H1 (cell line): ENCODE data around the gene FBP1. TPM values are rescaled to one million over a fixed set of nuclear protein-coding genes. Genes with fewer than 3 reads are reported as not detected.
A peak's percentile ranks its signal among the peaks of the same experiment; 100 is the strongest.

Experiments
- CTCF ChIA-PET: fragments of 300-600 bp; sonication (Branson Sonifier 250); formaldehyde crosslinking; loops from one replicate; lab custom pipeline; 2021; ENCODE audit not compliant: partially characterized antibody; lab: Charles Lee
- POLR2A ChIA-PET: fragments of 300-600 bp; sonication (Branson Sonifier 250); formaldehyde crosslinking; loops from one replicate; lab custom pipeline; 2021; ENCODE audit warnings: inconsistent platforms; ENCODE audit not compliant: partially characterized antibody; lab: Charles Lee
- DNase-seq, 2 experiments: peaks; one replicate each; pipeline versions ENCODE4 v3.0.0 to v3.0.0-alpha.2; 2010 to 2022; ENCODE audit warnings: low spot score in 2 of 2, low read depth in 1 of 2, mixed read lengths in 1 of 2
- FAIRE-seq: peaks from 2 replicates; lab custom pipeline; 2011; peaks lifted over from hg19 to GRCh38; lab: Jason Lieb, UNC
- H2AFZ ChIP-seq: 2 replicates; pipeline ENCODE4 v1.8.1; 2012; ENCODE audit warnings: low read length, inconsistent platforms
- H2AK5ac ChIP-seq: 2 replicates; pipeline ENCODE4 v1.6.1; 2013; ENCODE audit warnings: low read depth, low read length
- H2BK120ac ChIP-seq: replicated peaks from 2 replicates; pipeline ENCODE3; 2013; ENCODE audit warnings: low read depth, low read length, inconsistent platforms
- H2BK12ac ChIP-seq: 2 replicates; pipeline ENCODE4 v1.6.1; 2013; ENCODE audit warnings: low read depth, low read length
- H2BK15ac ChIP-seq: 2 replicates; pipeline ENCODE4 v1.6.1; 2013; ENCODE audit warnings: low read length
- H2BK20ac ChIP-seq: 2 replicates; pipeline ENCODE4 v1.6.1; 2013; ENCODE audit warnings: low read length
- H2BK5ac ChIP-seq: 2 replicates; pipeline ENCODE4 v1.6.1; 2013; ENCODE audit warnings: low read depth, low read length
- H3K14ac ChIP-seq: 2 replicates; pipeline ENCODE4 v1.6.1; 2013; ENCODE audit warnings: inconsistent platforms; ENCODE audit not compliant: insufficient read length
- H3K18ac ChIP-seq: 2 replicates; pipeline ENCODE4 v1.6.1; 2013; ENCODE audit warnings: low read length; ENCODE audit errors: extremely low read depth
- H3K23ac ChIP-seq: 2 replicates; pipeline ENCODE4 v1.6.1; 2013; ENCODE audit warnings: inconsistent platforms; ENCODE audit not compliant: insufficient read length
- H3K23me2 ChIP-seq: 2 replicates; pipeline ENCODE4 v1.6.1; 2013; ENCODE audit warnings: low read depth, low read length
- H3K27ac ChIP-seq: 2 replicates; pipeline ENCODE4 v1.6.1; 2011; ENCODE audit warnings: low read depth, low read length, inconsistent platforms
- H3K27me3 ChIP-seq, 4 experiments: replicated peaks in 1 of 4; 1 replicate in 1 of 4; 2 replicates in 3 of 4; pipeline versions ENCODE4 v1.6.1 to v1.8.1; 2011 to 2013; ENCODE audit warnings: low read length in 3 of 4, mild to moderate bottlenecking in 3 of 4, inconsistent platforms in 2 of 4, mixed read lengths in 2 of 4, moderate library complexity in 1 of 4; ENCODE audit not compliant: control insufficient read depth in 3 of 4, insufficient read depth in 3 of 4; ENCODE audit errors: extremely low read depth in 1 of 4
- H3K36me3 ChIP-seq, 4 experiments: 2 replicates each; pipeline versions ENCODE4 v1.6.1 to v1.8.1; 2011 to 2013; ENCODE audit warnings: mild to moderate bottlenecking in 4 of 4, low read length in 3 of 4, moderate library complexity in 2 of 4, control low read depth in 1 of 4, inconsistent platforms in 1 of 4; ENCODE audit not compliant: insufficient read depth in 4 of 4, control insufficient read depth in 2 of 4
- H3K4ac ChIP-seq: replicated peaks from 2 replicates; pipeline ENCODE3; 2013; ENCODE audit warnings: low read length, low read depth, mixed read lengths, inconsistent platforms; ENCODE audit not compliant: insufficient read length
- H3K4me1 ChIP-seq, 4 experiments: replicated peaks in 1 of 4; 1 replicate in 1 of 4; 2 replicates in 3 of 4; pipeline versions ENCODE4 v1.6.1 to v1.8.1; 2011 to 2013; ENCODE audit warnings: low read length in 3 of 4, inconsistent platforms in 2 of 4, mixed read lengths in 1 of 4; ENCODE audit not compliant: insufficient read depth in 4 of 4, control insufficient read depth in 3 of 4
- H3K4me2 ChIP-seq, 2 experiments: 2 replicates each; pipeline versions ENCODE4 v1.6.1 to v1.8.1; 2011 to 2013; ENCODE audit warnings: low read depth in 2 of 2, low read length in 2 of 2, control low read depth in 1 of 2, inconsistent platforms in 1 of 2, mild to moderate bottlenecking in 1 of 2; ENCODE audit not compliant: insufficient read depth in 1 of 2
- H3K4me3 ChIP-seq, 4 experiments: fragments of 200-600, 300-600 bp in 1 of 4; sonication (generic), shearing (Covaris generic), sonication (Bioruptor Twin) in 1 of 4; 2 replicates each; pipeline versions ENCODE4 v1.5.1 to v1.8.1; 2011 to 2016; ENCODE audit warnings: low read length in 4 of 4, low read depth in 3 of 4, control low read depth in 2 of 4, inconsistent platforms in 2 of 4, mild to moderate bottlenecking in 2 of 4, mixed read lengths in 1 of 4, moderate library complexity in 1 of 4; ENCODE audit not compliant: insufficient read depth in 2 of 4; ENCODE audit errors: extremely low read depth in 1 of 4
- H3K56ac ChIP-seq: replicated peaks from 2 replicates; pipeline ENCODE3; 2013; ENCODE audit warnings: low read depth, mild to moderate bottlenecking, mixed read lengths, low read length, inconsistent platforms; ENCODE audit not compliant: insufficient read length
- H3K79me1 ChIP-seq: 2 replicates; pipeline ENCODE4 v1.6.1; 2013; ENCODE audit warnings: low read depth, low read length, control low read depth
- H3K79me2 ChIP-seq, 2 experiments: 2 replicates each; pipeline versions ENCODE4 v1.6.1 to v1.8.1; 2012 to 2013; ENCODE audit warnings: low read length in 2 of 2, mild to moderate bottlenecking in 2 of 2, inconsistent platforms in 1 of 2; ENCODE audit not compliant: insufficient read depth in 2 of 2, control insufficient read depth in 1 of 2
- H3K9ac ChIP-seq, 4 experiments: replicated peaks in 1 of 4; 1 replicate in 1 of 4; 2 replicates in 3 of 4; pipeline versions ENCODE4 v1.6.1 to v1.8.1; 2011 to 2013; ENCODE audit warnings: low read depth in 3 of 4, low read length in 3 of 4, control low read depth in 2 of 4, mild to moderate bottlenecking in 2 of 4, moderate library complexity in 2 of 4, inconsistent platforms in 1 of 4; ENCODE audit errors: extremely low read depth in 1 of 4
- H3K9me3 ChIP-seq, 2 experiments: 2 replicates each; pipeline versions ENCODE4 v1.6.1 to v1.8.1; 2012 to 2013; ENCODE audit warnings: mild to moderate bottlenecking in 2 of 2, moderate library complexity in 2 of 2, control low read depth in 1 of 2, inconsistent platforms in 1 of 2, low read depth in 1 of 2, low read length in 1 of 2, mixed read lengths in 1 of 2; ENCODE audit not compliant: insufficient read depth in 2 of 2
- H4K20me1 ChIP-seq, 2 experiments: replicated peaks in 1 of 2; 2 replicates each; pipeline versions ENCODE3 to v1.8.1; 2011 to 2013; ENCODE audit warnings: inconsistent platforms in 2 of 2, low read length in 2 of 2, mild to moderate bottlenecking in 1 of 2; ENCODE audit not compliant: insufficient read depth in 2 of 2, control insufficient read depth in 1 of 2
- H4K5ac ChIP-seq: 2 replicates; pipeline ENCODE4 v1.6.1; 2013; ENCODE audit warnings: low read length, low read depth, mixed read lengths, inconsistent platforms; ENCODE audit not compliant: insufficient read length
- H4K8ac ChIP-seq: 2 replicates; pipeline ENCODE4 v1.8.0; 2013; ENCODE audit warnings: mild to moderate bottlenecking, moderate library complexity, low read length, inconsistent platforms; ENCODE audit not compliant: insufficient read depth; ENCODE audit errors: extremely low read depth
- H4K91ac ChIP-seq: replicated peaks from 2 replicates; pipeline ENCODE3; 2013; ENCODE audit warnings: low read length, mixed read lengths, inconsistent platforms; ENCODE audit not compliant: insufficient read length
- CHD1 ChIP-seq: IDR thresholded peaks from 2 replicates; pipeline ENCODE4 v1.6.1; 2012; ENCODE audit warnings: low read depth, low read length, improper control_type of control experiment
- E2F6 ChIP-seq: IDR thresholded peaks from 2 replicates; pipeline ENCODE4 v1.6.1; 2012; ENCODE audit warnings: inconsistent platforms
- SP1 ChIP-seq: IDR thresholded peaks from 2 replicates; pipeline ENCODE4 v1.6.1; 2011; ENCODE audit warnings: low read depth, low read length
- TAF7 ChIP-seq: optimal IDR thresholded peaks from 2 replicates; pipeline ENCODE3; 2011; ENCODE audit warnings: low read depth, mild to moderate bottlenecking, inconsistent platforms, low read length, moderate library complexity, borderline replicate concordance
- WGBS, 2 experiments: shearing (Covaris generic) in 1 of 2; methylation state at CpG; one replicate each; pipeline versions ENCODE4 v1.1.6 to v1.1.7; 2013 to 2015; ENCODE audit warnings: low lambda C conversion rate in 2 of 2, mixed read lengths in 2 of 2, inconsistent platforms in 1 of 2, low coverage in 1 of 2, missing lambda C conversion rate in 1 of 2; ENCODE audit not compliant: insufficient replicate concordance in 2 of 2, insufficient coverage in 1 of 2, insufficient read length in 1 of 2; ENCODE audit errors: extremely low coverage in 1 of 2, missing lambda C conversion rate in 1 of 2; 5-methylcytosine and 5-hydroxymethylcytosine counted together
- polyA plus RNA-seq, 7 experiments: library from polyadenylated mRNA; depleted of rRNA in 3 of 7; stranded (reverse) in 5 of 7; unstranded in 2 of 7; fragments of >200 nt in 5 of 7; fragments of 200-250 nt in 2 of 7; gene quantifications; 1 replicate in 5 of 7; 2 replicates in 1 of 7; 4 replicates in 1 of 7; pipeline versions ENCODE4 v1.2.1 to v1.2.3, GENCODE V29; 2011 to 2013; ENCODE audit warnings: missing spikeins in 2 of 7, mixed read lengths in 2 of 7
- total RNA-seq: library from RNA; stranded (reverse); fragmentation: NEBNext Ultra II Directional; extraction: Animal tissue kit (Norgen Biotek cat#: 25700); gene quantifications from 2 replicates; pipeline ENCODE4 v1.2.1, GENCODE V29; 2021

Gene FBP1
- total and polyA plus RNA-seq, 2 of the 8 experiments (the other 6 are each of a cell fraction or from before 2014, with no cell fraction given): 1.0 to 4.1 TPM

GRCh38 chr9:94612071-94612470 lies 27.2 kb downstream of the FBP1 start:
- FAIRE-seq (no peak), DNase-seq (no peak)
- Histone ChIP-seq H3K79me1 (no peaks in the 10 kb centered on the region), H3K4me2 (no peak overlapping the region), H3K27ac (no peak overlapping the region), H3K4ac (no peak overlapping the region), H3K23me2 (no peaks in the 10 kb centered on the region), H3K9ac (no peak overlapping the region), H2AFZ (no peak overlapping the region), H2BK120ac (no peak overlapping the region), H3K18ac (no peak overlapping the region), H3K36me3 (no peaks in the 10 kb centered on the region), H3K9me3 (no peaks in the 10 kb centered on the region), H4K91ac (peak overlapping the region; percentile 30), H3K14ac (no peak overlapping the region), H3K56ac (no peak overlapping the region), H3K79me2 (no peaks in the 10 kb centered on the region), H4K8ac (no peak overlapping the region), H3K23ac (no peak overlapping the region), H2BK5ac (no peak overlapping the region), H2BK12ac (no peak overlapping the region), H2BK20ac (no peak overlapping the region), H3K27me3 (no peaks in the 10 kb centered on the region), H2AK5ac (no peak overlapping the region), H3K4me1 (peaks cover 3 to 9% (median 6%) of the 10 kb centered on the region in 4 experiments; a peak in 6 of 7 replicates), H4K20me1 (no peaks in the 10 kb centered on the region), H3K4me3 (no peak overlapping the region), H2BK15ac (no peak overlapping the region), H4K5ac (no peak overlapping the region)
- WGBS, 2 experiments: 96% methylated on average over 7 of the region's 7 CpGs; no CpG with 5 or more reads in 1 of the 2 experiments
- ChIA-PET POLR2A (interaction anchor here (1.0 kb wide), 1 partner anchor 57 kb away, joined by 3 read pairs; the partner anchor contains the start of gene PCAT7), CTCF (interaction anchor here (1.2 to 3.8 kb wide), 2 partner anchors 12 to 18 kb away, joined by 4 to 41 read pairs; no protein-coding TSS in a partner anchor)
- TF ChIP-seq E2F6 (no peak), SP1 (no peak), TAF7 (no peak), CHD1 (no peak)
